Small intestine (tissue), 7 donors: ENCODE measurements around the gene ZNF629. TPM values are rescaled to one million over a fixed set of nuclear protein-coding genes. Genes with fewer than 3 reads are reported as not detected.

Experiments used
- DNase-seq, 2 donors: peaks; one replicate each; pipeline versions ENCODE4 v3.0.0 to v3.0.0-alpha.2; 2013
- FAIRE-seq: peaks from 2 replicates; lab custom pipeline; 2012; peaks lifted over from hg19 to GRCh38; lab: Jason Lieb, UNC
- H3K27ac ChIP-seq, 3 donors: one replicate each; pipeline ENCODE4 v1.5.1; 2013; ENCODE audit warnings: low read length in 2 of 3, mild to moderate bottlenecking in 2 of 3, control low read depth in 1 of 3, inconsistent platforms in 1 of 3, low read depth in 1 of 3, moderate library complexity in 1 of 3
- H3K27me3 ChIP-seq, 3 donors: one replicate each; pipeline ENCODE4 v1.6.1; 2013; ENCODE audit warnings: low read length in 3 of 3, inconsistent platforms in 1 of 3; ENCODE audit not compliant: control insufficient read depth in 3 of 3, insufficient read depth in 3 of 3
- H3K36me3 ChIP-seq, 3 donors: one replicate each; pipeline ENCODE4 v1.6.1; 2013; ENCODE audit warnings: low read length in 3 of 3, inconsistent platforms in 1 of 3, low read depth in 1 of 3, mild to moderate bottlenecking in 1 of 3, moderate library complexity in 1 of 3; ENCODE audit not compliant: control insufficient read depth in 3 of 3, insufficient read depth in 2 of 3
- H3K4me1 ChIP-seq, 3 donors: one replicate each; pipeline ENCODE4 v1.6.1; 2013; ENCODE audit warnings: low read length in 2 of 3, inconsistent platforms in 1 of 3, low read depth in 1 of 3, mild to moderate bottlenecking in 1 of 3, moderate library complexity in 1 of 3; ENCODE audit not compliant: control insufficient read depth in 3 of 3, insufficient read depth in 2 of 3
- H3K4me3 ChIP-seq, 3 donors: one replicate each; pipeline ENCODE4 v1.5.1; 2013; ENCODE audit warnings: low read length in 3 of 3, control low read depth in 1 of 3, inconsistent platforms in 1 of 3, low read depth in 1 of 3, mild to moderate bottlenecking in 1 of 3, moderate library complexity in 1 of 3
- H3K9me3 ChIP-seq, 2 donors: one replicate each; pipeline ENCODE4 v1.6.1; 2013; ENCODE audit warnings: low read depth in 1 of 2, low read length in 1 of 2; ENCODE audit not compliant: control insufficient read depth in 2 of 2, insufficient read depth in 1 of 2
- WGBS, 3 donors: extraction: QIAGEN DNeasy Blood & Tissue Kit; methylation state at CpG; one replicate each; pipeline ENCODE4 v1.1.7; 2013; 5-methylcytosine and 5-hydroxymethylcytosine counted together
- polyA plus RNA-seq, 4 donors: library from polyadenylated mRNA; stranded (reverse) in 3 of 4; unstranded in 1 of 4; fragments of 200-250 nt in 3 of 4; fragments of 120-200 nt in 1 of 4; gene quantifications; one replicate each; pipeline versions ENCODE4 v1.2.1 to v1.2.3, GENCODE V29; 2013
- donor health status: healthy with polysubstance abuse.
- donor health status: control.
- donor health status: control.
- donor health status: Bipolar disorder and iron deficiency.
- donor health status: healthy.

ZNF629 gene
- polyA plus RNA-seq, 4 donors, result 3.4 to 17.5 (median 5.8) TPM

GRCh38 chr16:30761427-30761927 lies 25.5 kb downstream of the ZNF629 start:
- FAIRE-seq (no peak), DNase-seq (peak in 1 of 2 donors; percentile 47)
- Histone ChIP-seq H3K9me3 (no peaks in the 10 kb centered on the region), H3K27me3 (no peaks in the 10 kb centered on the region), H3K4me3 (peak overlapping the region; percentile 64 to 99 (median 94)), H3K27ac (peak overlapping the region in 1 of 3 donors; percentile 43), H3K4me1 (peaks cover 4 to 20% (median 8%) of the 10 kb centered on the region in 3 donors), H3K36me3 (peaks cover 14 to 60% (median 21%) of the 10 kb centered on the region in 3 donors)
- 0 to 1% (median 1%) methylated on average over 59 to 64 of the region's 64 CpGs for WGBS, 3 donors

- Histone ChIP-seq H3K27me3 (no peaks in the 10 kb centered on the region), H3K9me3 (no peaks in the 10 kb centered on the region), H3K36me3 (peaks cover 13 to 60% (median 15%) of the 10 kb centered on the region in 3 donors), H3K27ac (no peak overlapping the region), H3K4me1 (peaks cover 4 to 20% (median 8%) of the 10 kb centered on the region in 3 donors), H3K4me3 (peak overlapping the region in 2 of 3 donors; percentile 94 to 99)
- DNase-seq (no peak), FAIRE-seq (no peak)
- 27 to 29% (median 28%) methylated on average over 26 of the region's 26 CpGs for WGBS, 3 donors
These were observed 26.2 kb downstream of the ZNF629 start for GRCh38 chr16:30760577-30761426.

- no peak for DNase-seq
- H3K36me3 ChIP-seq, result peaks cover 11 to 59% (median 11%) of the 10 kb centered on the region in 3 donors
- H3K9me3 ChIP-seq, result no peaks in the 10 kb centered on the region
- H3K4me1 ChIP-seq, result peaks cover 4 to 20% (median 8%) of the 10 kb centered on the region in 3 donors
- no peak overlapping the region for H3K4me3 ChIP-seq
- no peak for FAIRE-seq
- H3K27ac ChIP-seq, result no peak overlapping the region
- no peaks in the 10 kb centered on the region for H3K27me3 ChIP-seq
- WGBS, 3 donors, result 90 to 94% (median 90%) methylated on average over 7 of the region's 7 CpGs
These were observed 26.9 kb downstream of the ZNF629 start for GRCh38 chr16:30760001-30760559.

- Histone ChIP-seq H3K36me3 (peaks cover 2 to 54% (median 6%) of the 10 kb centered on the region in 3 donors), H3K4me3 (no peak overlapping the region), H3K4me1 (peaks cover 4 to 20% (median 8%) of the 10 kb centered on the region in 3 donors), H3K27ac (peak overlapping the region in 1 of 3 donors; percentile 22), H3K9me3 (no peaks in the 10 kb centered on the region), H3K27me3 (no peaks in the 10 kb centered on the region)
- no peak for DNase-seq
- no peak for FAIRE-seq
- WGBS, 3 donors, result 78 to 89% (median 81%) methylated on average over 10 of the region's 10 CpGs
These were observed 28.0 kb downstream of the ZNF629 start for GRCh38 chr16:30758988-30759491.

- H3K4me1 ChIP-seq, result peaks cover 0 to 7% (median 2%) of the 10 kb centered on the region in 3 donors
- WGBS, 3 donors, result 88 to 93% (median 89%) methylated on average over 7 of the region's 7 CpGs
- H3K27ac ChIP-seq, result no peak overlapping the region
- peaks cover 3 to 56% (median 9%) of the 10 kb centered on the region in 3 donors for H3K36me3 ChIP-seq
- no peak for FAIRE-seq
- H3K4me3 ChIP-seq, result no peak overlapping the region
- no peaks in the 10 kb centered on the region for H3K27me3 ChIP-seq
- no peaks in the 10 kb centered on the region for H3K9me3 ChIP-seq
- DNase-seq, result no peak
These were observed 29.7 kb downstream of the ZNF629 start for GRCh38 chr16:30757316-30757715.

- no peaks in the 10 kb centered on the region for H3K9me3 ChIP-seq
- H3K27me3 ChIP-seq, result no peaks in the 10 kb centered on the region
- 95 to 99% (median 95%) methylated on average over 13 of the region's 13 CpGs for WGBS, 3 donors
- no peak overlapping the region for H3K4me3 ChIP-seq
- DNase-seq, result no peak
- peaks cover 3 to 56% (median 9%) of the 10 kb centered on the region in 3 donors for H3K36me3 ChIP-seq
- H3K4me1 ChIP-seq, result peaks cover 0 to 7% (median 2%) of the 10 kb centered on the region in 3 donors
- no peak overlapping the region for H3K27ac ChIP-seq
- no peak for FAIRE-seq
These were observed 30.3 kb downstream of the ZNF629 start for GRCh38 chr16:30756781-30757100.

- Histone ChIP-seq H3K36me3 (peaks cover 3 to 62% (median 14%) of the 10 kb centered on the region in 3 donors), H3K4me1 (peaks cover 0 to 5% (median 2%) of the 10 kb centered on the region in 3 donors), H3K27ac (no peak overlapping the region), H3K4me3 (no peak overlapping the region), H3K27me3 (no peaks in the 10 kb centered on the region), H3K9me3 (no peaks in the 10 kb centered on the region)
- FAIRE-seq (no peak), DNase-seq (no peak)
- WGBS, 3 donors, result 92 to 95% (median 93%) methylated on average over 19 to 20 of the region's 20 CpGs
These were observed 30.8 kb downstream of the ZNF629 start for GRCh38 chr16:30755955-30756780.
